GM10847 (cell line): ENCODE data around the gene TRHDE.

Experiments
- POLR2A ChIP-seq: IDR thresholded peaks from 2 replicates; pipeline ENCODE4 v1.6.1; 2011; ENCODE audit not compliant: insufficient read length; ENCODE audit errors: extremely low read depth

TRHDE gene

GRCh38 chr12:72543777-72544467 is 271.8 kb downstream of the TRHDE start:
- TF ChIP-seq POLR2A, result no peak

GRCh38 chr12:72546106-72546505 is 273.9 kb downstream of the TRHDE start:
- no peak for TF ChIP-seq POLR2A

- no peak for TF ChIP-seq POLR2A
Measured at GRCh38 chr12:72547573-72547972, 275.4 kb downstream of the TRHDE start.

GRCh38 chr12:72549184-72549583 is 277.0 kb downstream of the TRHDE start:
- no peak for TF ChIP-seq POLR2A

- TF ChIP-seq POLR2A, result no peak
Measured at GRCh38 chr12:72560003-72560769, 288.0 kb downstream of the TRHDE start.

- no peak for TF ChIP-seq POLR2A
Measured at GRCh38 chr12:72570601-72571000, 298.4 kb downstream of the TRHDE start.

- TF ChIP-seq POLR2A, result no peak
Measured at GRCh38 chr12:72574138-72574537, 302.0 kb downstream of the TRHDE start.

- TF ChIP-seq POLR2A, result no peak
Measured at GRCh38 chr12:72578327-72578726, 306.2 kb downstream of the TRHDE start.

GRCh38 chr12:72586456-72586855 is 314.3 kb downstream of the TRHDE start:
- no peak for TF ChIP-seq POLR2A

- no peak for TF ChIP-seq POLR2A
Measured at GRCh38 chr12:72602581-72602980, 330.4 kb downstream of the TRHDE start.

- TF ChIP-seq POLR2A, result no peak
Measured at GRCh38 chr12:72605975-72606374, 333.8 kb downstream of the TRHDE start.

GRCh38 chr12:72610342-72610741 is 338.2 kb downstream of the TRHDE start:
- TF ChIP-seq POLR2A, result no peak

GRCh38 chr12:72610854-72611358 is 338.7 kb downstream of the TRHDE start:
- TF ChIP-seq POLR2A, result no peak

GRCh38 chr12:72612171-72612570 is 340.0 kb downstream of the TRHDE start:
- TF ChIP-seq POLR2A, result no peak

GRCh38 chr12:72618764-72619163 is 346.6 kb downstream of the TRHDE start:
- no peak for TF ChIP-seq POLR2A

GRCh38 chr12:72622556-72622955 is 350.4 kb downstream of the TRHDE start:
- no peak for TF ChIP-seq POLR2A

- no peak for TF ChIP-seq POLR2A
Measured at GRCh38 chr12:72631926-72632685, 359.9 kb downstream of the TRHDE start.
